HG03565 (cell line): ENCODE results near the gene RNF208.

Experiments used
- ATAC-seq: cut with Tn5 transposase; IDR thresholded peaks from one replicate; pipeline ENCODE4 v1.9.1; 2021; ENCODE audit warnings: mild to moderate bottlenecking, moderate library complexity; ENCODE audit not compliant: unreplicated experiment

The RNF208 gene

GRCh38 chr9:137215196-137215986 is 6.6 kb downstream of the RNF208 start:
- ATAC-seq, result no peak

DNA sequence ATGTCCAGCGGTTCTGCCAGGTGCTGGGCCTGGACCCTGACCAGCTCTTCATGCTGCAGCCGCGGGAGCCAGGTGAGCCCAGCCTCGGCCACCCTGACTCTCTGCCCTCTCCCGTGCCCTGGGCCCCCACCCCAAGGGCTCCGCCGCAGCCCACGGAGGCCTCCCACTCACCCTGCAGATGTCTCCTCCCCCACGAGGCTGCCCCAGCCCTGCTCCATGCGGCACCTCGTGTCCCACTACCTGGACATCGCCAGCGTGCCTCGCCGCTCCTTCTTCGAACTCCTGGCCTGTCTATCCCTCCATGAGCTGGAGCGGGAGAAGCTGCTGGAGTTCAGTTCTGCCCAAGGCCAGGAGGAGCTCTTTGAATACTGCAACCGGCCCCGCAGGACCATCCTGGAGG is 7.4 kb downstream of the RNF208 start:
- no peak for ATAC-seq

DNA sequence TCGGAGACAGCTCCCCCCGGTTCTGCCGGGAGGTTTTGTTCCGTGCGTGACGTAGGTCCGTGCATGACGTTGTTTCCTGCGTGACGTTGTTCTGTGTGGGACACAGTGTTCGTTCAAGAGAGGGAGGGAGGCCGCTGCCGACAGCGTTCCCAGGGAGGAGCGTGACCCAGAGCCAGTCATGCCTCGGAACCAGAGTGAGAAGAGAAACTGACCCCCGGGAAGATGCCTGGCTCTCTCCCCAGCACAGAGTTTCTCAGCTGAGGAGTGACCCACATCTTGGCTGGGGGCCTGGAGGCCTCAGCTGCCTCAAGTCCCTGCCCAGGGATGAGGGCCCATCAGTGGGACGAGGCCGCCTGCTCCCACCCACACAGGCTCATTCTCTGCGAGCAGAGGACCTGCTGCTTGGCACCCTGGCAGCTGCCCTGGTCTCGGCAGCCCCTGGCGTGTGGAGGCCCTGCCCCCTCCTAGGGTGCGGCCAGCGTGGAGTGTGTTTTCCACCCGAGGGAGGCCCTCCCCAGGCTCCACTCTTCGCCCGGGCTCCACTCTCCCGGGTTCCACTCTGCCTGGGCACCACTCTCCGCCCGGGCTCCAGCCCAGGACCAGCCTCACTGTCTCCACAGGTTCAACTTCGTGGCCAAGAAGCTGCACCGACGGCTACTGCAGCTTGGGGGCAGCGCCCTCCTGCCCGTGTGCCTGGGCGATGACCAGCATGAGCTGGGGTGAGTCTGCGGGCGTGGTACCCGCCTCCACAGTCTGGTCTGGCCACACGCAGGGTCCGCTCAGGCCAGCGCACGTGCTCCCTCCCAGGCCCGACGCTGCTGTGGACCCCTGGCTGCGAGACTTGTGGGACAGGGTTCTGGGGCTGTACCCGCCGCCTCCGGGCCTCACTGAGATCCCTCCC is 8.6 kb downstream of the RNF208 start:
- ATAC-seq, result no peak

DNA sequence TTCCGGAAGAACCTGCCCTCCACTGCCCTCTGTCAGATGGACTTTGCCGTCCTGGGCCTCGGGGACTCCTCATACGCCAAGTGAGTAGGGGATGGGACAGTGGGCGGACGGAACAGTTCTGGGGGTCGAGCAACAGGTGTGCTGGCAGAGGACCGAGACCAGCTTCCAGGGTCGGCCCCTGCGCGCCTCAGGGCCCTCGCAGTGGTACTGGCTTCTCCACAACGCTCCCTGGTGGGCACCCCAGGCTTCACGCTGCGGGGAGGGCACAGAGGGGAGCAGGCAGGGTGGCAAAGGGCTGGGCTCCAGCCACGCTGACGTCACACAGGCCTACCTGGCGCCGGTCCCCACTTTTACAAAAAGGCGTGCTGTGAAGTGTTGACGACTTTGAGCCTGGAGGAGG is 9.5 kb downstream of the RNF208 start:
- no peak for ATAC-seq

DNA sequence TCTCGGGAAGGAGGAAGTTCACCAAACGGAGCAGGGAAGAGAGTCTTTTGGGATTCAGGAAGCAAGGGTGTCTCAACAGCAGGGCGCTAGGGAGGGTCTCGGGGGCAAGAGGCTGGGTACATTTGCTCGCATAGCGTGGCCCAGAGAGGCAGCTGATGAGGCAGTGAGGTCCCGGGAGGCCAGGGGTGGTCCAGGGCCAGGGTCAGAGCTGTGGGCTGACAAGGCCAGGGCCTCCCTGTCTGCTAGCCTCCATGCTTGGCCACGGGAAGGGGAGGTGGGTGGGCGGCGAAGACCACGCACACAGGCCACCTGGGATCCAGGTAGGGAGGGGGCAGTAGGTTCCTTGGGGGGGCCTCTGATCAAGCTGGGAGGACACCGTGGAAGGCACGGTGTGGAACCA is 10.5 kb downstream of the RNF208 start:
- ATAC-seq, result no peak

DNA sequence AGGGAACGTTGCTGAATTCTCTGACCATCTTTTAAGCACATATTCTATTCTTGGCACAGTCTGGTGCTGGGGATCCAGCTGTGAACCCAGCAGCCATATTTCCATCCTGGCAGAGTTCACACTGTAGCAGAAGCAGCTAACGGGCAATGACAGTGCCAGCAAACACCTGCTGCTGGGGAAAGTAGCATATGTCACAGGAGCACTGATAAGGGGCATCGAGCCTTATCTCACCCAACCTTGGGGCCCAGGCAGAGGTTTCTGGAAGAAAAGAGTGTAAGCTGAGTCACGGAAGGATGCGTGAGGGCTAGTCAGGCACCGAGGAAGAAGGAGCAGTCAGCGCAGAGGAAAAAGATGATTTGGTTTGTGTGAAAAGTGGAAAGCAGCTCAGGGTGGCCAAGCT is 15.4 kb downstream of the RNF208 start:
- no peak for ATAC-seq

DNA sequence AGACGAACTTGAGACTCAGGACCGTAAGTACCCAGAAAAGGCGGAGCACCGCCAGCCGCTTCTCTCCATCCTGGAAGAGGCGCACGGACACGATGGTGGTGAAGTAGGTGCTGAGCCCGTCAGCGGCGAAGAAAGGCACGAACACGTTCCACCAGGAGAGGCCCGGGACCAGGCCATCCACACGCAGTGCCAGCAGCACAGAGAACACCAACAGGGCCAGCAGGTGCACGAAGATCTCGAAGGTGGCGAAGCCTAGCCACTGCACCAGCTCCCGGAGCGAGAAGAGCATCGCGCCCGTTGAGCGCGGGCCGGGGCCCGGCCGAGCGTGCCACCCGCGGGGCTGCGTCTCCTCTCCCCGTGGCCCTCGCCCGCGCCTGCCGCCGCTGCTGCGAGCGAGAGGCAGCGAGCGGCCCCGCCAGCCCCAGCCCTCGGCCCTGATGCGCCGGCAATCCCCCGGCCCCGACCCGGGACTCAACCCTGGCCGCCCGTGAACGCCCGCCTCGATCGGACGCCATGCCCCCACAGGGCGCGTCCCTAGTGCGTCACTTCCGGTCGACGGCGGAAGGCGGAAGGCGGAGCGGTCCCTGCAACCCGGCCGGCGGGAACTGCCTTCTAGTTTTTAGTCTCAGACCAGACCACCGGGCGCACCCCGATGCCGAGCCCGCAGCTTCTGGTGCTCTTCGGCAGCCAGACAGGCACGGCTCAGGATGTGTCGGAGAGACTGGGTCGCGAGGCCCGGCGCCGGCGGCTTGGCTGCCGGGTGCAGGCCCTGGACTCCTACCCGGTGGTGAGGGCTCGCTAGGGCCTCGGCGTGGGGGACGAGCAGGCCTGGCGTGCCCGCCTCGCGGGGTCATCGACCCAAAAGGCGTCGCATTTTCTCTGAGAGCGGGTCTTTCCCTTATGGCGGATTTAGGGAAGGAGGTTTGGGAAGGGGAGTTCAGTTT is 16.6 kb downstream of the RNF208 start, which contains the start of the genes NDOR1 and TMEM203:
Gene NDOR1, plus strand, starts transcription at position 575 of the 944 bp plus-strand sequence. Its CDS starts 78 bp downstream, at position 653.
Gene TMEM203, minus strand, starts transcription at position 523 of the 944 bp plus-strand sequence. Its CDS starts 234 bp downstream, at position 289.
- ATAC-seq, result peak; percentile 31

DNA sequence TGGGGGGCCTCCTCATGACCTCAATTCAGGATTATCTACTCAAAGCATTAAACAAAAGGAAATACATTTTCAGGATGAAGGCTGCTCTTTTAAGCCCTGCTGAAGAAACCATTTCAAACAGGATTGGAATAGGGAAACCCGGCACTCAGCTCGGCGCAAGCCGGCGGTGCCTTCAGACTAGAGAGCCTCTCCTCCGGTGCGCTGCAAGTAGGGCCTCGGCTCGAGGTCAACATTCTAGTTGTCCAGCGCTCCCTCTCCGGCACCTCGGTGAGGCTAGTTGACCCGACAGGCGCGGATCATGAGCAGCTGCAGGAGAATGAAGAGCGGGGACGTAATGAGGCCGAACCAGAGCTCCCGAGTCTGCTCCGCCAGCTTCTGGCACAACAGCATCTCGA is 17.3 kb downstream of the RNF208 start:
- ATAC-seq, result no peak

- ATAC-seq, result no peak
These were observed 19.1 kb downstream of the RNF208 start for GRCh38 chr9:137202966-137203365.

- no peak for ATAC-seq
These were observed 20.7 kb downstream of the RNF208 start for GRCh38 chr9:137201205-137201868.

- ATAC-seq, result peak; percentile 81
These were observed 21.5 kb downstream of the RNF208 start, which contains the start of gene TPRN for GRCh38 chr9:137200311-137201204. Gene TPRN, minus strand, starts transcription at chr9:137200741. Its CDS starts 30 bp downstream, at chr9:137200711.

GRCh38 chr9:137199411-137200121 is 22.5 kb downstream of the RNF208 start:
- no peak for ATAC-seq

DNA sequence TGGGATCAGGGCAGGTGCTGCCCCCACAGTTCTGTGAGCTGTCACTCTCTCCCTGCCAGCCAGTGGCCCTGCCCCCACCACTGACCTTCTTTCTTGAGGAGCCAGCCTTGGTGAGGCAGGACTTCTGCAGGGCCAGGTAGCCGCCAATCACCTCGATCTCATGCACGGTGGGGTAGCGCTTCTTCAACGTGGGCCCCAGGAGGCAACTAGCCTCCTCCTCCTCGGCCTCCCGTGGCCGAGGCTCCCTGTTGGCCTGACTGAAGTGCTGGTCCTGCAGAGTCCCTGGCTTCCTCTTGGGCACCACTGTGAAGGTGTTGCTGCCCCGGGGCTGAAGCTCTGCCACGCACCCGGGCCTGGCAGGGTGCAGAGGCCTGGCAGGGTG is 23.1 kb downstream of the RNF208 start:
- no peak for ATAC-seq

DNA sequence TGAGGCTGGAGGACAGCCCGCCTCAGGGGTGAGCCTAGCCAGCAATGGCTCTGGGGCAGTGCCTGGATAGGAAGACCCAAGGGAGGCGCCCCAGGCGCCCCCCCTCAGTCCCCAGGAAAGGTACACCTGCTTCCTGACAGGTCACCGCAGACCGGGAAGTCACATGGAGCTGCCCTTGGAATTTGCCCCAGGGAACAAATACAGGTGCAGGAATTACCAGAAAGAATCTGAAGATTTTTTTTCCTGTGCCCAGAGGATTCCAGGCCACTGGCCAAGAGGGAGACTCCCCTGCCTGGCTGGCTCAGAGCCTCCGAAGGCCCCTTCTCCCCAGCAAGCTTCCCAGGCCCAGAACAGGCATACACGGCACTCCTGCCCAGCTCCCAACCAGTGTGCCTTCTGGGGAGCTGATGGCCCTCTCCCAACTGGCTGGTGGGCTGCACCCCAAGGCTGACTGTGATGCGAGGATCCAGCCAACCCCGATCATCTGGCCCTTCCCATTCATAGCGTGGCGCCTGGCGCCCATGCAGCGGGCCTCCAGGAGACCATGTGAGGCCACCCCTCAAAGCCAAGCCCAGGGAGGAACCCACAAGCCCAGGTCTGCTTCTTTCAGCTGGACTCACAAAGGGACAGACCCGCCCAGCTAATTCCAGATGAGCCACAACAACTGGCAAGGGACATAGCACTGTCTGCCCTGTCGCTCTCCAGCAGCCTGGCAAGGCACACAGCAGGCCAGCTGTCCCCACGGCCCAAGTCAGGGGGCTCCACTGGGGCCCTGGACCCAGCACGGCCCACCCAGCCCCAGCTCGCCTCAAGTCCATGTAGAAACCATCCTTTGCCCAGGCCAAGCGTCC is 23.8 kb downstream of the RNF208 start:
- ATAC-seq, result no peak

- ATAC-seq, result no peak
These were observed 26.4 kb downstream of the RNF208 start for GRCh38 chr9:137195525-137196220.

DNA sequence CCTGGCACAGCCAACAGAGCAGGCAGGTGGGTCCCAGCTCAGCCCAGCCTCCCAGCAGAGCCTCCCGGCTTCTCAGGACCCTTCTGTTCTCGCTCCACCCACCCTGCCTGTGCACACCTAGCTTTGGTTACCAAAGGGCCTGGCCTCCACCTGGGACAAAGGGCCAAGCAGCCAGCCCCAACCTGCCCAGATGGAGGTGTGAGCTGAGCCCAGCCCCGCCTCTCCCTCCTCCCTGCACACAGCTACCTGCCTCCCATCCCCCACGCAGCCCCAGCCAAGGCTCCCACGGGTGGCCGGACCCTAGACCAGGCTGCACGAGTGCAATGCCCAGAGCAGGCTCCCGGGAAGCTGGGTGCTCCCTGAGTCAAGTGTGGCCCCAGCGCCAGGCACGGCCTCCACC is 27.1 kb downstream of the RNF208 start:
- no peak for ATAC-seq

GRCh38 chr9:137194388-137194787 is 27.7 kb downstream of the RNF208 start:
- ATAC-seq, result no peak
